GM23338 (cell line): ENCODE data around the gene ZNF831. TPM values are rescaled to one million over a fixed set of nuclear protein-coding genes. Genes with fewer than 3 reads are reported as not detected.

Source experiments
- ATAC-seq: fragments of 200-7000 bp; cut with Tn5 transposase; 3 replicates; pipeline ENCODE4 v1.9.1; 2020
- DNase-seq: peaks from one replicate; pipeline ENCODE4 v3.0.0-alpha.2; 2015; ENCODE audit warnings: low spot score
- H2AFZ ChIP-seq: fragments of 200-600 bp; sonication (generic); 2 replicates; pipeline ENCODE4 v1.8.0; 2016; ENCODE audit warnings: antibody characterized with exemption, mild to moderate bottlenecking, moderate library complexity
- H3F3A ChIP-seq: fragments of 200-600 bp; sonication (generic); replicated peaks from 2 replicates; pipeline ENCODE4 v1.8.0; 2017; ENCODE audit warnings: antibody characterized with exemption, mixed run types, low read depth
- H3K27ac ChIP-seq: fragments of 200-600 bp; sonication (generic); 2 replicates; pipeline ENCODE4 v1.6.1; 2016; ENCODE audit warnings: low read depth
- H3K27me3 ChIP-seq: fragments of 200-600 bp; sonication (generic); 2 replicates; pipeline ENCODE4 v1.8.0; 2016; ENCODE audit warnings: mild to moderate bottlenecking, mixed run types, moderate library complexity; ENCODE audit not compliant: insufficient read depth
- H3K36me3 ChIP-seq: fragments of 200-600 bp; sonication (generic); 2 replicates; pipeline ENCODE4 v1.8.0; 2016; ENCODE audit warnings: mild to moderate bottlenecking; ENCODE audit not compliant: insufficient read depth
- H3K4me1 ChIP-seq: fragments of 200-600 bp; sonication (generic); 2 replicates; pipeline ENCODE4 v1.8.0; 2016; ENCODE audit warnings: mild to moderate bottlenecking, moderate library complexity; ENCODE audit not compliant: insufficient read depth
- H3K4me2 ChIP-seq: fragments of 200-600 bp; sonication (generic); 2 replicates; pipeline ENCODE4 v1.7.1; 2017; ENCODE audit warnings: mixed run types
- H3K4me3 ChIP-seq: fragments of 200-600 bp; sonication (generic); 2 replicates; pipeline ENCODE4 v1.6.1; 2016; ENCODE audit warnings: mixed run types
- H3K79me2 ChIP-seq: fragments of 200-600 bp; sonication (generic); replicated peaks from 2 replicates; pipeline ENCODE4 v1.8.0; 2017; ENCODE audit warnings: mild to moderate bottlenecking; ENCODE audit not compliant: insufficient read depth
- H3K9me2 ChIP-seq: fragments of 200-600 bp; sonication (generic); 2 replicates; pipeline ENCODE4 v1.8.0; 2017; ENCODE audit not compliant: insufficient read depth
- H4K20me1 ChIP-seq: fragments of 200-600 bp; sonication (generic); replicated peaks from 2 replicates; pipeline ENCODE4 v1.8.0; 2017; ENCODE audit warnings: mild to moderate bottlenecking; ENCODE audit not compliant: insufficient read depth
- H3K27ac Mint-ChIP-seq: 2 replicates; pipeline ENCODE4 v1.8.0; 2020; ENCODE audit warnings: inconsistent platforms, mild to moderate bottlenecking, moderate library complexity, mixed read lengths
- H3K27me3 Mint-ChIP-seq: 3 replicates; pipeline ENCODE4 v1.8.0; 2022; ENCODE audit warnings: low read depth, mild to moderate bottlenecking, moderate library complexity, mixed read lengths, inconsistent platforms; ENCODE audit not compliant: insufficient read depth, poor library complexity
- H3K36me3 Mint-ChIP-seq: 3 replicates; pipeline ENCODE4 v1.8.0; 2021; ENCODE audit warnings: low read depth, mild to moderate bottlenecking, inconsistent platforms, moderate library complexity, mixed read lengths
- H3K4me1 Mint-ChIP-seq: 3 replicates; pipeline ENCODE4 v1.8.0; 2020; ENCODE audit warnings: mild to moderate bottlenecking, inconsistent platforms, mixed read lengths
- H3K4me3 Mint-ChIP-seq: 3 replicates; pipeline ENCODE4 v1.8.0; 2021; ENCODE audit warnings: moderate library complexity, mild to moderate bottlenecking, inconsistent platforms, mixed read lengths
- H3K9me3 Mint-ChIP-seq: 3 replicates; pipeline ENCODE4 v1.8.0; 2020; ENCODE audit warnings: moderate library complexity, mild to moderate bottlenecking, inconsistent platforms, mixed read lengths
- CREB1 ChIP-seq: fragments of 250-450 bp; sonication (Bioruptor Pico); IDR thresholded peaks from 2 replicates; pipeline ENCODE4 v1.5.0; 2020; ENCODE audit warnings: low read depth, mild to moderate bottlenecking, moderate library complexity
- CTCF ChIP-seq, 2 experiments: fragments of 200-600 bp in 1 of 2; sonication (generic) in 1 of 2; conservative IDR thresholded peaks; 2 replicates each; pipeline versions ENCODE4 v1.5.1 to v1.6.1; 2016 to 2017; ENCODE audit warnings: antibody characterized with exemption in 2 of 2, low read depth in 2 of 2, mild to moderate bottlenecking in 2 of 2, moderate library complexity in 1 of 2
- JUNB ChIP-seq: IDR thresholded peaks from one replicate; pipeline ENCODE4 v1.6.1; 2016; ENCODE audit warnings: antibody characterized with exemption; ENCODE audit not compliant: unreplicated experiment
- NANOG ChIP-seq: IDR thresholded peaks from 2 replicates; pipeline ENCODE4 v1.6.1; 2016; ENCODE audit warnings: antibody characterized with exemption, borderline replicate concordance
- STAT1 ChIP-seq: IDR thresholded peaks from one replicate; pipeline ENCODE4 v1.6.1; 2016; ENCODE audit warnings: antibody characterized with exemption; ENCODE audit not compliant: unreplicated experiment
- ZNF114 ChIP-seq: fragments of 250-450 bp; sonication (Bioruptor Pico); IDR thresholded peaks from 2 replicates; pipeline ENCODE4 v1.5.0; 2020; ENCODE audit warnings: mild to moderate bottlenecking, moderate library complexity
- ZNF331 ChIP-seq: fragments of 250-450 bp; sonication (Bioruptor Pico); IDR thresholded peaks from 2 replicates; pipeline ENCODE4 v1.5.0; 2020; ENCODE audit warnings: low read depth, mild to moderate bottlenecking, moderate library complexity
- polyA plus RNA-seq: library from polyadenylated mRNA; unstranded; fragments of >200 nt; fragmentation: Nextera tagmentation; extraction: Ambion mirVana; gene quantifications from 2 replicates; pipeline ENCODE4 v1.2.1, GENCODE V29; 2016
- total RNA-seq: library from RNA; depleted of rRNA; stranded (reverse); fragments of >200 nt; shearing (Covaris generic); gene quantifications from 2 replicates; pipeline ENCODE4 v1.2.3, GENCODE V29; 2014
- TF ChIP-seq, protein P1 (sequence below): IDR thresholded peaks from 2 replicates; pipeline ENCODE4 v1.6.1; 2016; ENCODE audit warnings: antibody characterized with exemption
- TF ChIP-seq, protein P2 (sequence below): IDR thresholded peaks from one replicate; pipeline ENCODE4 v1.6.1; 2018; ENCODE audit warnings: antibody characterized with exemption; ENCODE audit not compliant: unreplicated experiment
- TF ChIP-seq, protein P3 (sequence below): fragments of 250-450 bp; sonication (Bioruptor Pico); IDR thresholded peaks from 2 replicates; pipeline ENCODE4 v1.5.0; 2020; ENCODE audit warnings: mild to moderate bottlenecking, moderate library complexity

The ZNF831 gene
- total and polyA plus RNA-seq, 2 experiments from 2014 or later: not detected

- ATAC-seq (no peak), DNase-seq (no peak)
- no peaks in the 10 kb centered on the region for H3K36me3 Mint-ChIP-seq
- H3K4me2 ChIP-seq: no peak overlapping the region
- no peaks in the 10 kb centered on the region for H3K27me3 ChIP-seq
- H3K4me1 Mint-ChIP-seq: no peaks in the 10 kb centered on the region
- H3K4me3 ChIP-seq: no peak overlapping the region
- H3K36me3 ChIP-seq: no peaks in the 10 kb centered on the region
- no peak overlapping the region for H3K4me3 Mint-ChIP-seq
- H3K9me3 Mint-ChIP-seq: no peaks in the 10 kb centered on the region; the same call in 2 of the 3 replicates
- H3K79me2 ChIP-seq: no peaks in the 10 kb centered on the region
- H3K4me1 ChIP-seq: no peaks in the 10 kb centered on the region
- TF ChIP-seq CTCF (conservative IDR thresholded peaks at IDR 0.05; ENCODE audit: low read depth in 2 of 2) (no peak), JUNB (no peak), STAT1 (no peak), CREB1 (CRISPR knock-in tag) (no peak), NANOG (no peak), ZNF331 (CRISPR knock-in tag) (no peak), ZNF114 (CRISPR knock-in tag) (no peak)
- TF ChIP-seq, protein P1, sequence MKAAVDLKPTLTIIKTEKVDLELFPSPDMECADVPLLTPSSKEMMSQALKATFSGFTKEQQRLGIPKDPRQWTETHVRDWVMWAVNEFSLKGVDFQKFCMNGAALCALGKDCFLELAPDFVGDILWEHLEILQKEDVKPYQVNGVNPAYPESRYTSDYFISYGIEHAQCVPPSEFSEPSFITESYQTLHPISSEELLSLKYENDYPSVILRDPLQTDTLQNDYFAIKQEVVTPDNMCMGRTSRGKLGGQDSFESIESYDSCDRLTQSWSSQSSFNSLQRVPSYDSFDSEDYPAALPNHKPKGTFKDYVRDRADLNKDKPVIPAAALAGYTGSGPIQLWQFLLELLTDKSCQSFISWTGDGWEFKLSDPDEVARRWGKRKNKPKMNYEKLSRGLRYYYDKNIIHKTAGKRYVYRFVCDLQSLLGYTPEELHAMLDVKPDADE: no peak
- TF ChIP-seq, protein P2, sequence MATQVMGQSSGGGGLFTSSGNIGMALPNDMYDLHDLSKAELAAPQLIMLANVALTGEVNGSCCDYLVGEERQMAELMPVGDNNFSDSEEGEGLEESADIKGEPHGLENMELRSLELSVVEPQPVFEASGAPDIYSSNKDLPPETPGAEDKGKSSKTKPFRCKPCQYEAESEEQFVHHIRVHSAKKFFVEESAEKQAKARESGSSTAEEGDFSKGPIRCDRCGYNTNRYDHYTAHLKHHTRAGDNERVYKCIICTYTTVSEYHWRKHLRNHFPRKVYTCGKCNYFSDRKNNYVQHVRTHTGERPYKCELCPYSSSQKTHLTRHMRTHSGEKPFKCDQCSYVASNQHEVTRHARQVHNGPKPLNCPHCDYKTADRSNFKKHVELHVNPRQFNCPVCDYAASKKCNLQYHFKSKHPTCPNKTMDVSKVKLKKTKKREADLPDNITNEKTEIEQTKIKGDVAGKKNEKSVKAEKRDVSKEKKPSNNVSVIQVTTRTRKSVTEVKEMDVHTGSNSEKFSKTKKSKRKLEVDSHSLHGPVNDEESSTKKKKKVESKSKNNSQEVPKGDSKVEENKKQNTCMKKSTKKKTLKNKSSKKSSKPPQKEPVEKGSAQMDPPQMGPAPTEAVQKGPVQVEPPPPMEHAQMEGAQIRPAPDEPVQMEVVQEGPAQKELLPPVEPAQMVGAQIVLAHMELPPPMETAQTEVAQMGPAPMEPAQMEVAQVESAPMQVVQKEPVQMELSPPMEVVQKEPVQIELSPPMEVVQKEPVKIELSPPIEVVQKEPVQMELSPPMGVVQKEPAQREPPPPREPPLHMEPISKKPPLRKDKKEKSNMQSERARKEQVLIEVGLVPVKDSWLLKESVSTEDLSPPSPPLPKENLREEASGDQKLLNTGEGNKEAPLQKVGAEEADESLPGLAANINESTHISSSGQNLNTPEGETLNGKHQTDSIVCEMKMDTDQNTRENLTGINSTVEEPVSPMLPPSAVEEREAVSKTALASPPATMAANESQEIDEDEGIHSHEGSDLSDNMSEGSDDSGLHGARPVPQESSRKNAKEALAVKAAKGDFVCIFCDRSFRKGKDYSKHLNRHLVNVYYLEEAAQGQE: no peak
- TF ChIP-seq, protein P3, sequence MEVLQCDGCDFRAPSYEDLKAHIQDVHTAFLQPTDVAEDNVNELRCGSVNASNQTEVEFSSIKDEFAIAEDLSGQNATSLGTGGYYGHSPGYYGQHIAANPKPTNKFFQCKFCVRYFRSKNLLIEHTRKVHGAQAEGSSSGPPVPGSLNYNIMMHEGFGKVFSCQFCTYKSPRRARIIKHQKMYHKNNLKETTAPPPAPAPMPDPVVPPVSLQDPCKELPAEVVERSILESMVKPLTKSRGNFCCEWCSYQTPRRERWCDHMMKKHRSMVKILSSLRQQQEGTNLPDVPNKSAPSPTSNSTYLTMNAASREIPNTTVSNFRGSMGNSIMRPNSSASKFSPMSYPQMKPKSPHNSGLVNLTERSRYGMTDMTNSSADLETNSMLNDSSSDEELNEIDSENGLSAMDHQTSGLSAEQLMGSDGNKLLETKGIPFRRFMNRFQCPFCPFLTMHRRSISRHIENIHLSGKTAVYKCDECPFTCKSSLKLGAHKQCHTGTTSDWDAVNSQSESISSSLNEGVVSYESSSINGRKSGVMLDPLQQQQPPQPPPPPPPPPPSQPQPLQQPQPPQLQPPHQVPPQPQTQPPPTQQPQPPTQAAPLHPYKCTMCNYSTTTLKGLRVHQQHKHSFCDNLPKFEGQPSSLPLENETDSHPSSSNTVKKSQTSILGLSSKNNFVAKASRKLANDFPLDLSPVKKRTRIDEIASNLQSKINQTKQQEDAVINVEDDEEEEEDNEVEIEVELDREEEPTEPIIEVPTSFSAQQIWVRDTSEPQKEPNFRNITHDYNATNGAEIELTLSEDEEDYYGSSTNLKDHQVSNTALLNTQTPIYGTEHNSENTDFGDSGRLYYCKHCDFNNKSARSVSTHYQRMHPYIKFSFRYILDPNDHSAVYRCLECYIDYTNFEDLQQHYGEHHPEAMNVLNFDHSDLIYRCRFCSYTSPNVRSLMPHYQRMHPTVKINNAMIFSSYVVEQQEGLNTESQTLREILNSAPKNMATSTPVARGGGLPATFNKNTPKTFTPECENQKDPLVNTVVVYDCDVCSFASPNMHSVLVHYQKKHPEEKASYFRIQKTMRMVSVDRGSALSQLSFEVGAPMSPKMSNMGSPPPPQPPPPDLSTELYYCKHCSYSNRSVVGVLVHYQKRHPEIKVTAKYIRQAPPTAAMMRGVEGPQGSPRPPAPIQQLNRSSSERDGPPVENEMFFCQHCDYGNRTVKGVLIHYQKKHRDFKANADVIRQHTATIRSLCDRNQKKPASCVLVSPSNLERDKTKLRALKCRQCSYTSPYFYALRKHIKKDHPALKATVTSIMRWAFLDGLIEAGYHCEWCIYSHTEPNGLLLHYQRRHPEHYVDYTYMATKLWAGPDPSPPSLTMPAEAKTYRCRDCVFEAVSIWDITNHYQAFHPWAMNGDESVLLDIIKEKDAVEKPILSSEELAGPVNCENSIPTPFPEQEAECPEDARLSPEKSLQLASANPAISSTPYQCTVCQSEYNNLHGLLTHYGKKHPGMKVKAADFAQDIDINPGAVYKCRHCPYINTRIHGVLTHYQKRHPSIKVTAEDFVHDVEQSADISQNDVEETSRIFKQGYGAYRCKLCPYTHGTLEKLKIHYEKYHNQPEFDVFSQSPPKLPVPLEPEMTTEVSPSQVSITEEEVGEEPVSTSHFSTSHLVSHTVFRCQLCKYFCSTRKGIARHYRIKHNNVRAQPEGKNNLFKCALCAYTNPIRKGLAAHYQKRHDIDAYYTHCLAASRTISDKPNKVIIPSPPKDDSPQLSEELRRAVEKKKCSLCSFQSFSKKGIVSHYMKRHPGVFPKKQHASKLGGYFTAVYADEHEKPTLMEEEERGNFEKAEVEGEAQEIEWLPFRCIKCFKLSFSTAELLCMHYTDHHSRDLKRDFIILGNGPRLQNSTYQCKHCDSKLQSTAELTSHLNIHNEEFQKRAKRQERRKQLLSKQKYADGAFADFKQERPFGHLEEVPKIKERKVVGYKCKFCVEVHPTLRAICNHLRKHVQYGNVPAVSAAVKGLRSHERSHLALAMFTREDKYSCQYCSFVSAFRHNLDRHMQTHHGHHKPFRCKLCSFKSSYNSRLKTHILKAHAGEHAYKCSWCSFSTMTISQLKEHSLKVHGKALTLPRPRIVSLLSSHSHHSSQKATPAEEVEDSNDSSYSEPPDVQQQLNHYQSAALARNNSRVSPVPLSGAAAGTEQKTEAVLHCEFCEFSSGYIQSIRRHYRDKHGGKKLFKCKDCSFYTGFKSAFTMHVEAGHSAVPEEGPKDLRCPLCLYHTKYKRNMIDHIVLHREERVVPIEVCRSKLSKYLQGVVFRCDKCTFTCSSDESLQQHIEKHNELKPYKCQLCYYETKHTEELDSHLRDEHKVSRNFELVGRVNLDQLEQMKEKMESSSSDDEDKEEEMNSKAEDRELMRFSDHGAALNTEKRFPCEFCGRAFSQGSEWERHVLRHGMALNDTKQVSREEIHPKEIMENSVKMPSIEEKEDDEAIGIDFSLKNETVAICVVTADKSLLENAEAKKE (CRISPR knock-in tag): no peak
- no peak overlapping the region for H2AFZ ChIP-seq
- peaks cover 4% of the 10 kb centered on the region; the same call in 1 of the 2 replicates for H3K9me2 ChIP-seq
- H4K20me1 ChIP-seq: no peaks in the 10 kb centered on the region
- no peaks in the 10 kb centered on the region for H3F3A ChIP-seq
- H3K27ac ChIP-seq: no peak overlapping the region
- H3K27ac Mint-ChIP-seq: no peak overlapping the region
- H3K27me3 Mint-ChIP-seq: peaks cover 10% of the 10 kb centered on the region
Observed at GRCh38 chr20:59150821-59151251, 12.8 kb upstream of the ZNF831 start.
